GM04503 (cell line): ENCODE results near the gene ARHGEF5.
A peak's percentile ranks its signal among the peaks of the same experiment; 100 is the strongest.
"Not testable (repeated sequence)": the region's sequence is repeated elsewhere in the genome, so short reads cannot be mapped to it uniquely, and the experiment has no call there.

Experiments used
- DNase-seq: peaks from one replicate; pipeline ENCODE4 v3.0.0-alpha.2; 2012; ENCODE audit warnings: low read depth

ARHGEF5 gene

GRCh38 chr7:144384071-144384470 is 28.9 kb downstream of the ARHGEF5 start:
- DNase-seq = no peak

DNA sequence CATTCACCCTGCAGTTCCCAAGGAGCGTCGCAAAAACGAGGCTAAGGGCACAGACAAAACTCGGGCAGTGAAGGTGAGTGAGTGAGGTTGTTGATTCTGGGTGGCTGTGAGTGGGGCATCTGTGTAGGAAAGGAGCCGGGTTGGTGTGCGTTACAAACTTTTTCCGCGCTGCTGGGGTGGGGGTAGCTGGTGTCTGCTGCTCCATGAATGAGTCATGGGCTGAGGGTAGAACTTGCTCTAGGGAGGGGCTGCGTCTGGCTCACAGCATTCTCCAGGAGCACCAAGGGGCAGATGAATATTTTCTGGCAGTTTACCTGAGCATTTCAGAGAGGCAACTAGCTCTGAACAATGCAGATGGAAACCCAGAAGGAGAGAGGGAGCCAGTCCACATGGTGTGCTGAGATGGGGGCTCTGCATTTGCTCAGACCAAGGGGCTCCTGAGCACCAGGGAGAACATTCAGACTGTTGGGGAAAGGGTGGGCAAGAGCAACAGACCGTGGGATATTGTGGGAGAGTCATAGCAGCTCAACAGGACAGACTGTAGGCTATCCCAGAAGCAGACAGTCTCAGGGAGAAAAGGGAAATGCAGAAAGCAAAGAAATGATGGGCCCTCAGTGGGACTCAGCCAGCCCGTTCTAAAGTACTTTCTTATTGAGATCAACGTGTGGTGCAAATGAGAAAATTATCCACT is 29.5 kb downstream of the ARHGEF5 start:
- no peak for DNase-seq

DNA sequence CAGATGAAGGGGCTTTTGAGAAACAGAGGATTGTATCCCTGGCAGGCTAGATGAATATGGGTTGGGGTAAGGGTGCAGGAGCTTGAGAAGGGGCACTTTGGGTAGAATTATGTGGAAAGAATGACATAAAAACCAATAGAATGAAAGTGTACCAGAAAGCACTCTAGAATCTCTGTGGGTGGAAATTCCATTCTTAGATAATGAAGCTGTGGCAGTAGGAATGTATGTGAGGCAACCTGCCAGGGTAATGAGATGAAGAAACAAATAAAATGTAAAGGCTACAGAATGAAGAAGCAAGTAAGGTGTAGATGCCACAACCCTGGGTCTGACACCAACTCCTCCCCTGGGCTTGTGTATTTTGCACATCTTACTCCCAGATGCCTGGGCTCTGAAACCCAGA is 31.5 kb downstream of the ARHGEF5 start:
- peak; percentile 20 for DNase-seq

GRCh38 chr7:144388950-144389349 is 33.7 kb downstream of the ARHGEF5 start:
- DNase-seq = no peak

GRCh38 chr7:144390481-144390880 is 35.3 kb downstream of the ARHGEF5 start:
- no peak for DNase-seq

- DNase-seq = no peak
These were observed 35.8 kb downstream of the ARHGEF5 start for GRCh38 chr7:144391014-144391413.

DNA sequence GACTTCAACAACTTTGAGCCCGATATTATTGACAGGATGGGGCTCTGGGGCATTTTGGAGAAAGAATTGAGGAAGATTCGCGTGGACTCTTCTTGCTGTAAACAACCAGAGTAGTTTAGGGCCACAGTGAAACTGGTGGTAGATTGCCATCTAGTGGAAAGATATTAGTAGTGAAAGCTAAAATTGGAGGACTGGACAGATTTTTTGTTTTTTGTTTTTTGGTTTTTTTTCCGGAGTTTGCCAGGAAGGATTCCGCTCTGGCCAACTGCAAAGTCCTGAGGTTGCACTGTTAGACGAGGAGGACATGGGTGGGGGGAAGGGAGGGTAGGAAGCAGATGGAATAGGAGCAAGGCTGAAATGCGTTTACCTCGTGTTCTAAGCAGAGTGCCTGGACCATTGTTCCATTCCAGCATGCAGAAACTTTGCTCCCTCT is 36.6 kb downstream of the ARHGEF5 start:
- DNase-seq = no peak

DNA sequence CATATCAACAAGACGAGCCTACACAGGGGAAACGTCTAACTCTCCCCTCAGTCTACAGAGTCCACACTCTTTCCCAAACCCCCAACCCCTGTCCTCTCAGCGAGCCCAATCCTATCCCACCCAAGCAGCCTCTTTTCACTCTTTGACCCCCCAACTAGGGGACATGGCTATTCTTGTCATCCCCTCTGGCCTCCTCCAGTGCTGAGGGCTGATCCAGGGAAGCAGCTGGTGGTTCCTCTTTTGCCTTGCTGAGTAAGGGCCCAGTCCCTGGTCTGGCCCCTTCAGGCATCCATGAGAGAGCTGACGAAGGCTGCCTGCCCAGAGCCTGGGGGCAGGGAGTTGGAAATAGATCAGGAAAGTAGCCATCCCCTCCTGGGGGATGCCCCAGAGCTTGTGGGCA is 41.9 kb downstream of the ARHGEF5 start:
- no peak for DNase-seq

- no peak for DNase-seq
These were observed 43.1 kb downstream of the ARHGEF5 start for GRCh38 chr7:144398291-144398690.

GRCh38 chr7:144398911-144399310 is 43.7 kb downstream of the ARHGEF5 start:
- DNase-seq = no peak

GRCh38 chr7:144399946-144400345 is 44.7 kb downstream of the ARHGEF5 start:
- no peak for DNase-seq

- DNase-seq = no peak
These were observed 46.3 kb downstream of the ARHGEF5 start for GRCh38 chr7:144401490-144401889.

GRCh38 chr7:144403102-144403501 is 47.9 kb downstream of the ARHGEF5 start:
- DNase-seq = no peak

- DNase-seq = no peak
These were observed 48.5 kb downstream of the ARHGEF5 start, which contains the start of gene NOBOX for GRCh38 chr7:144403649-144404061. Gene NOBOX (minus strand): TSS chr7:144403693.

DNA sequence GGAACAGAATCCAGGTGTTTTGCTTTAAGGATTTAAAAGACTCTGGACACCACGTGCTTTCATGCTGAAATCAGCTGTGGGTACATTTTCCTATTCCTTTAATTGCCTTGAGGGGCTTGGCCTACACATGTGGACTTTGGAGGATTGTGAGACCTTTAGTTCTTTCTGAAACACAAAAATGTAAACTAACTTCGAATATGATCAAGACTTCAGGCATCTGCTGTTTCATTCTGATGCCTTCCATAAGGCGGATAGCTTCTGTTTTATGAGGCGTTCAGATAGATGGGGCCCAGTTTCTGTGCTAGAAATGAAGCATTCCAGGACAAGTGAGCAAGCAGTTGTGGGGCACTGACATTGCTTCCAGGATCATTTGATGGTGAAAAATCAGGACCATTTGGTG is 49.7 kb downstream of the ARHGEF5 start:
- no peak for DNase-seq

DNA sequence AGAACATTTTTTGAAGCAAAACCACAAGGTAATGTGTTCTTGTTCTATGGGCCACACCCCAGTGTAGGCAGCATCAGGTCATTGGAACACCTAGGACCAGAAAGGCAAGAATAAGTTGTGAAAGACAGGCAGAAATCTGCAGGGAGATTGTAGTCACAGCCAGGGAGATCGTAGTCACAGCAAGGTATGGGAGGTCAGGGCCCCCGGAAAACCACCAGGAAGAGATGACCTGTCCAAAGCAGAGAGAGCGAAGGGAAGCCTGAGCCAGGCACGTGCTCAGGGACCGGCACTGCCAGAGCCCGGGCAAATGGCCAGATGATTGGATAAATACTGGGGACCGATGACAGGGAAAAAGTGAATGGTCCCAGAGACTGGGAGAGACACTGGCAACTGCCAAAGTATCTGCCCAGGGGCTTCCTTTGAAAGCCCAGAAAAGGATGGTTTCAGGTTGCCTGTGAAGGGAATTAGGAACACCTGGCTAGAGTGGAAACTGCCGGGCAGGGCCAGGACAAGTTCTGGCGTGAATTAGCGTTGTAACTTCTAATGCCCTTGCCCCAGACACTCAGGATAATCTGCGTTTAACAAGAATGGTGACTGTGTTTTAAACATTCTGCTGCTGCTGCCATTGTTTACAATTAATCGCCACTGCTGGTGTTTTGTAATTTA is 52.2 kb downstream of the ARHGEF5 start:
- DNase-seq = no peak

DNA sequence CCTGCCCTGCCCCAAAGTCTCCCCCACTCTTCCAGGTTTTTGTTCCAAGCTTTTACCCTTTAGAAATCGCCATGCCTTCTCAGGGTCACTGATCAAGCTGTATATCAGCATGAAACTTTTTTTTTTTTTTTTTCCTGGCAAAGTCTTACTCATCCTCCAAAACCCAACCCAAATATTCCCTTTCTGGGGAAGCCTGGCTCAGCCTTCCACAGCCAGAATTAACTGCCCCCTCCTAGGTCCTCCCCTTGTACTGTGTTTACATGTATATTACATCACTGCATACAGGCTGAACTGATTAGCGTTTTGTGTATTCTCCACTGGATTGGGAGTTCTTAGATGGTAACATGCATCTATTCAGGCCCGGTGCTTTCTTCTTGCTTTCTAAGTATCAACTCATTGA is 52.9 kb downstream of the ARHGEF5 start:
- no peak for DNase-seq

GRCh38 chr7:144410441-144410840 is 55.2 kb downstream of the ARHGEF5 start:
- DNase-seq = no peak

DNA sequence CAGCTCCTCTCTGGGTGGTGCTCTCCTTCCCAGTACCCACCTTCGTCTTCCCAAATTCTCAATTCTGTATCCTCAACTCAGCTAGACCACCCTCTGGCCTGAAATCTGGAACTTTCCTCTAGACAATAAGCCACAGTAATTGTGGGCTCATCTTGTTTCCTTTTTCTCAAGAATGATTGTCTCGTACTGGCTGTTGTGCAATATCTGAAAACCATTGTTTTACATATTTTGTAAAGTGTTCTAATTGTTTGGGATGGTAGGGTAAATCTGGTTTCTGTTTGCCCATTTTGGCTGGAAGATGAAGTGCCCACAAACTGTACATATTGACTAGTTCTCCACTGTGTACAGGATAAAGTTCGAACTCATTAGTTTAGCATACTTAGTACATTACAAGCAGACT is 59.6 kb downstream of the ARHGEF5 start:
- DNase-seq = no peak

DNA sequence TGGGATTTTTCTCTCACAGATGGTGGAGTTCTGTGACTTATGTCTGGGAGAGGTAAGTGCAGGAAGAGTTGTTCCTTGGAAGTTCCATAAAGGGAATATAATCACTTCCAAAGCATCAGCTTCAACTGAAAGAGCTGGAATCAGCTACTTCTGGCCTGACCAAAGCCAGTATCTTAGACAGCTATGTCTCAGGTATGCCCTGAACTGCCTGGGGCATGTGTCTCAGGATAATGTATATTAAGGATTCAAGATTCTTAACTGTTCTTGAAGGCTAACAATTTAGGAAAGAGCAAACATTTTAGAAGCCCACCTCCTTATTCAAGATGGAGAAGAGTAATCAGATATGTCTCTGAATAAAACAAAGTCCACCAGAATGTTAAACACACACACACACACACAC is 60.7 kb downstream of the ARHGEF5 start:
- no peak for DNase-seq

- DNase-seq = no peak
These were observed 61.1 kb downstream of the ARHGEF5 start for GRCh38 chr7:144416341-144416740.

- not testable (repeated sequence) for DNase-seq
These were observed 63.7 kb downstream of the ARHGEF5 start for GRCh38 chr7:144418931-144419330.

DNA sequence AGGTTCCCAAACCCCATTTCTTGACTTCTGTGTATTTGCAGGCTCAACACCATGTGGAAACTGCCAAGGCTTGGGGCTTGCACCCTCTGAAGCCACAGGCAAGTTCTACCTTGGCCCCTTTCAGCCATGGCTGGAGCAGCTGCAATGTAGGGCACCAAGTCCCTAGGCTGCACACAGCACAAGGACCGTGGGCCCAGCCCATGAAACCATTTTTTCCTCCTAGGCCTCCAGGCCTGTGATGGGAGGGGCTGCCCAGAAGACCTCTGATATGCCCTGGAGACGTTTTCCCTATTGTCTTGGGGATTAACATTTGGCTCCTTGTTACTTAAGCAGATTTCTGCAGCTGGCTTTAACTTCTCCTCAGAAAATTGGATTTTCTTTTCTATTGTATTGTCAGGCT is 72.3 kb downstream of the ARHGEF5 start:
- not testable (repeated sequence) for DNase-seq

DNA sequence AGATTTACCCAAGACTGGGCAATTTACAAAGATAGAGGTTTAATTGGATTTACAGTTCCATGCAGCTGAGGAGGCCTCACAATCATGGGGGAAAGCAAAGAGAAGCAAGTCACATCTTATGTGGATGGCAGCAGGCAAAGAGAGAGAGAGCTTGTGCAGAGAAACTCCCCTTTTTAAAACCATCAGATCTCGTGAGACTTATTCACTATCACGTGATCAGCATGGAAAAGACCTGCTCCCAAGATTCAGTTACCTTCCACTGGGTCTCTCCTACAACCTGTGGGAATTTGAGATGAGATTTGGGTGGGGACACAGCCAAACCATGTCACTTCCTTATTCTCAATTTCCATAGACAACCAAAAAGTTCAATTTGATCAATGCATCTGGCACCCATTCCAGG is 73.2 kb downstream of the ARHGEF5 start:
- no peak for DNase-seq
